Esophagus muscularis mucosa (tissue), 3 donors: Measurements from ENCODE around the gene RRP9.

Experiments
- POLR2A ChIP-seq: fragments of 450-650 bp; IDR thresholded peaks from one replicate; pipeline ENCODE4 v1.6.1; 2017; ENCODE audit warnings: antibody characterized with exemption, moderate library complexity, mild to moderate bottlenecking, low read depth
- POLR2AphosphoS5 ChIP-seq, 2 donors: sonication (generic); formaldehyde crosslinking; IDR thresholded peaks; one replicate each; pipeline ENCODE4 v1.6.1; 2017; ENCODE audit warnings: antibody characterized with exemption in 2 of 2
- TF ChIP-seq, protein P1 (sequence below), 3 experiments: fragments of 200-600 bp in 2 of 3; fragments of 450-650 bp in 1 of 3; sonication (generic) in 2 of 3; IDR thresholded peaks; one replicate each; pipeline ENCODE4 v1.5.1; 2017 to 2019; ENCODE audit warnings: antibody characterized with exemption in 3 of 3, mild to moderate bottlenecking in 2 of 3, moderate library complexity in 1 of 3

DNA sequence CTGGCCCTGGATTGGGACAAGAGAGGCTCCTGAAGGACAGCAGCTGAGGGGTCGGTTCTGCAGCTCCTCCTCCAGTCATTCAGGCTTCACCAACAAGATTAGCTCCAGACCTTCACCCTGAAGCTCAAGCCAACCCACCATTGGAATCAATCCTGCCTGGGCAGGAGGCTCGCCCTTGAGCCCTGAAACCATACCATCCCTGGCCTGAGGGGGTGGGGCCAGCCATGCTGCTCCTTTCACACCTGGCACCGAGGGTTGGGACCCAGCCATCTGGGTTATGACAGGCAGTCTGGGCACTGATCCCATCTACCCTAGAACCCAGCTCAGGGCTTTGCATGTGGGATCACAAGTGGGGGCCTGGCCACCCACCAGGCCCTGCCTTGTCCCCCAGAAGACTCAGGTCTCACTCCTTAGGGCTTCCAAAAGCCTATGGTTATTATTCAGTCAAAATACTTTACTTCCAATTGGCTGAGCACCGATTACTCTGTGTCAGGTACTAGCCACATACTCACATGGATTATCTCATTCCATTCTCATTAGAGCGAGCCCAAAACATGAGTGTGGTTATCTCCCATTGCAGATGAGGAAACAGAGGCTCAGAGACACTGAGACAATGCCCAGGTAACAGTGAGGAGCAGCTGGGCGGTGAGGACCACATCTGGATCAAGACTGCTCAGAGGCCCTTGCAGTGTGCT lies 29.0 kb upstream of the RRP9 start:
- TF ChIP-seq, protein P1, sequence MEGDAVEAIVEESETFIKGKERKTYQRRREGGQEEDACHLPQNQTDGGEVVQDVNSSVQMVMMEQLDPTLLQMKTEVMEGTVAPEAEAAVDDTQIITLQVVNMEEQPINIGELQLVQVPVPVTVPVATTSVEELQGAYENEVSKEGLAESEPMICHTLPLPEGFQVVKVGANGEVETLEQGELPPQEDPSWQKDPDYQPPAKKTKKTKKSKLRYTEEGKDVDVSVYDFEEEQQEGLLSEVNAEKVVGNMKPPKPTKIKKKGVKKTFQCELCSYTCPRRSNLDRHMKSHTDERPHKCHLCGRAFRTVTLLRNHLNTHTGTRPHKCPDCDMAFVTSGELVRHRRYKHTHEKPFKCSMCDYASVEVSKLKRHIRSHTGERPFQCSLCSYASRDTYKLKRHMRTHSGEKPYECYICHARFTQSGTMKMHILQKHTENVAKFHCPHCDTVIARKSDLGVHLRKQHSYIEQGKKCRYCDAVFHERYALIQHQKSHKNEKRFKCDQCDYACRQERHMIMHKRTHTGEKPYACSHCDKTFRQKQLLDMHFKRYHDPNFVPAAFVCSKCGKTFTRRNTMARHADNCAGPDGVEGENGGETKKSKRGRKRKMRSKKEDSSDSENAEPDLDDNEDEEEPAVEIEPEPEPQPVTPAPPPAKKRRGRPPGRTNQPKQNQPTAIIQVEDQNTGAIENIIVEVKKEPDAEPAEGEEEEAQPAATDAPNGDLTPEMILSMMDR (IDR thresholded peaks at IDR 0.05) = no peak
- TF ChIP-seq POLR2AphosphoS5 (IDR thresholded peaks at IDR 0.05) = no peak
- no peak for TF ChIP-seq POLR2A
